Tibial artery (tissue), 4 donors: ENCODE results near the gene SVOPL.

Experiments
- DNase-seq, 2 donors: peaks; one replicate each; pipeline ENCODE4 v3.0.0-alpha.2; 2019
- H3K27ac ChIP-seq, 2 donors: fragments of 200-600 bp; sonication (generic) in 1 of 2; 1 replicate in 1 of 2; 2 replicates in 1 of 2; pipeline ENCODE4 v1.5.1; 2018 to 2019; ENCODE audit warnings: mild to moderate bottlenecking in 1 of 2
- H3K27me3 ChIP-seq, 2 donors: fragments of 200-600 bp; sonication (generic) in 1 of 2; one replicate each; pipeline versions ENCODE4 v1.5.1 to v1.6.0; 2016 to 2019
- H3K36me3 ChIP-seq, 3 donors: fragments of 200-600 bp; sonication (generic) in 2 of 3; one replicate each; pipeline ENCODE4 v1.5.1; 2016 to 2019; ENCODE audit warnings: mild to moderate bottlenecking in 2 of 3
- H3K4me1 ChIP-seq, 4 donors: fragments of 200-600 bp; sonication (generic) in 2 of 4; 1 replicate in 3 of 4; 2 replicates in 1 of 4; pipeline ENCODE4 v1.5.1; 2016 to 2019
- H3K4me3 ChIP-seq, 2 donors: fragments of 200-600 bp; sonication (generic) in 1 of 2; 1 replicate in 1 of 2; 2 replicates in 1 of 2; pipeline ENCODE4 v1.5.1; 2018 to 2019; ENCODE audit warnings: mild to moderate bottlenecking in 2 of 2
- H3K9me3 ChIP-seq, 3 donors: fragments of 200-600 bp; sonication (generic) in 1 of 3; one replicate each; pipeline ENCODE4 v1.5.1; 2016 to 2019
- CTCF ChIP-seq, 2 experiments: fragments of 200-600 bp in 1 of 2; fragments of 450-650 bp in 1 of 2; IDR thresholded peaks; one replicate each; pipeline ENCODE4 v1.5.1; 2017 to 2019; ENCODE audit warnings: antibody characterized with exemption in 2 of 2, mild to moderate bottlenecking in 1 of 2, moderate library complexity in 1 of 2
- intact Hi-C: fragments of 100-400 bp; cut with DNase I; formaldehyde crosslinking; loops from one replicate; pipeline ENCODE4 v1.15.0; 2023; ENCODE audit warnings: low total_unique reads

Gene SVOPL

GRCh38 chr7:138712652-138713051 is 11.5 kb upstream of the SVOPL start:
- no peak for TF ChIP-seq CTCF (IDR thresholded peaks at IDR 0.05)
- no peaks in the 10 kb centered on the region for H3K4me1 ChIP-seq
- H3K27me3 ChIP-seq: no peaks in the 10 kb centered on the region
- no peaks in the 10 kb centered on the region for H3K9me3 ChIP-seq
- intact Hi-C loops: no loop called here
- no peak overlapping the region for H3K27ac ChIP-seq
- H3K4me3 ChIP-seq: no peak overlapping the region
- no peak for DNase-seq
- H3K36me3 ChIP-seq: no peaks in the 10 kb centered on the region

- Histone ChIP-seq H3K4me3 (no peak overlapping the region), H3K36me3 (no peaks in the 10 kb centered on the region), H3K9me3 (no peaks in the 10 kb centered on the region), H3K27me3 (no peaks in the 10 kb centered on the region), H3K4me1 (no peaks in the 10 kb centered on the region), H3K27ac (no peak overlapping the region)
- DNase-seq: no peak
- no peak for TF ChIP-seq CTCF (IDR thresholded peaks at IDR 0.05)
- intact Hi-C loops: no loop called here
Measured at GRCh38 chr7:138710536-138711385, 9.6 kb upstream of the SVOPL start.

- TF ChIP-seq CTCF (IDR thresholded peaks at IDR 0.05): no peak
- no peak overlapping the region for H3K27ac ChIP-seq
- H3K4me1 ChIP-seq: no peaks in the 10 kb centered on the region
- no peaks in the 10 kb centered on the region for H3K9me3 ChIP-seq
- no peak for DNase-seq
- H3K4me3 ChIP-seq: no peak overlapping the region
- no peaks in the 10 kb centered on the region for H3K27me3 ChIP-seq
- intact Hi-C loops: no loop called here
- no peaks in the 10 kb centered on the region for H3K36me3 ChIP-seq
Measured at GRCh38 chr7:138705167-138705566, 4.0 kb upstream of the SVOPL start.

- intact Hi-C loops: no loop called here
- no peaks in the 10 kb centered on the region for H3K27me3 ChIP-seq
- no peaks in the 10 kb centered on the region for H3K36me3 ChIP-seq
- no peak overlapping the region for H3K4me3 ChIP-seq
- no peaks in the 10 kb centered on the region for H3K4me1 ChIP-seq
- no peak overlapping the region for H3K27ac ChIP-seq
- TF ChIP-seq CTCF (IDR thresholded peaks at IDR 0.05): no peak
- no peaks in the 10 kb centered on the region for H3K9me3 ChIP-seq
- no peak for DNase-seq
Measured at GRCh38 chr7:138701537-138701923, 368 bp upstream of the SVOPL start.

- TF ChIP-seq CTCF (IDR thresholded peaks at IDR 0.05): no peak
- no peaks in the 10 kb centered on the region for H3K4me1 ChIP-seq
- intact Hi-C loops: no loop called here
- no peaks in the 10 kb centered on the region for H3K36me3 ChIP-seq
- no peak for DNase-seq
- no peak overlapping the region for H3K27ac ChIP-seq
- no peak overlapping the region for H3K4me3 ChIP-seq
- H3K9me3 ChIP-seq: no peaks in the 10 kb centered on the region
- H3K27me3 ChIP-seq: no peaks in the 10 kb centered on the region
Measured at GRCh38 chr7:138699661-138700060, 1.5 kb downstream of the SVOPL start.
